LNCAP (cell line): ENCODE data around the gene FUCA1.

Experiments used
- CTCF ChIP-seq: fragments of 450-650 bp; IDR thresholded peaks from 2 replicates; pipeline ENCODE4 v1.5.1; 2017; ENCODE audit warnings: mild to moderate bottlenecking

Gene FUCA1

GRCh38 chr1:23800400-23801337 is 67.4 kb downstream of the FUCA1 start, which contains the start of gene GALE:
TSS of gene GALE (minus strand) at chr1:23800754. CDS start at chr1:23799007, 1,747 bp downstream.
- TF ChIP-seq CTCF = no peak

GRCh38 chr1:23799570-23800399 is 68.3 kb downstream of the FUCA1 start:
- no peak for TF ChIP-seq CTCF

GRCh38 chr1:23799255-23799569 is 68.9 kb downstream of the FUCA1 start:
- no peak for TF ChIP-seq CTCF

DNA sequence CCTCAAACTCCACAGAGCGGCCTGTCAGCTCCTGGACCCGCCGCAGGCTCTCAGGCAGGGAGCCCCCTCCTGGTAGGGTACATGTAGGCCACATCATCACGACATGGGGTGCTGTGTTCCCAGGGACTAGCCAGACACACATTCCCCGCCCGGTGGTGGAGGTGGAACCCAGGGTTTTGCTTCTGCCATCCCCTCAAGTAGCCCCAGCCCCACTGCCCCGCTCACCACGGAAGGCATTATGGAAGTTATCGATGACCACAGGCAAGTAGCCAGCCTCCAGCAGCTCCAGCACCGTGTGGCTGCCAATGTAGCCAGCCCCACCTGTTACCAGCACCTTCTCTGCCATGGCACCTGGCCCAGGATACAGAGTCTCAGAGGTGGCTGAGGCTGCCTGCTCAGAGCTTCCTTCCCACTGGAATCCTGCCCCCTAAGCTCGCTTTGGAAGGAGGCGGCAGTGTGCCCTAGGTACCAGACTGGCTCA is 69.4 kb downstream of the FUCA1 start:
- no peak for TF ChIP-seq CTCF

DNA sequence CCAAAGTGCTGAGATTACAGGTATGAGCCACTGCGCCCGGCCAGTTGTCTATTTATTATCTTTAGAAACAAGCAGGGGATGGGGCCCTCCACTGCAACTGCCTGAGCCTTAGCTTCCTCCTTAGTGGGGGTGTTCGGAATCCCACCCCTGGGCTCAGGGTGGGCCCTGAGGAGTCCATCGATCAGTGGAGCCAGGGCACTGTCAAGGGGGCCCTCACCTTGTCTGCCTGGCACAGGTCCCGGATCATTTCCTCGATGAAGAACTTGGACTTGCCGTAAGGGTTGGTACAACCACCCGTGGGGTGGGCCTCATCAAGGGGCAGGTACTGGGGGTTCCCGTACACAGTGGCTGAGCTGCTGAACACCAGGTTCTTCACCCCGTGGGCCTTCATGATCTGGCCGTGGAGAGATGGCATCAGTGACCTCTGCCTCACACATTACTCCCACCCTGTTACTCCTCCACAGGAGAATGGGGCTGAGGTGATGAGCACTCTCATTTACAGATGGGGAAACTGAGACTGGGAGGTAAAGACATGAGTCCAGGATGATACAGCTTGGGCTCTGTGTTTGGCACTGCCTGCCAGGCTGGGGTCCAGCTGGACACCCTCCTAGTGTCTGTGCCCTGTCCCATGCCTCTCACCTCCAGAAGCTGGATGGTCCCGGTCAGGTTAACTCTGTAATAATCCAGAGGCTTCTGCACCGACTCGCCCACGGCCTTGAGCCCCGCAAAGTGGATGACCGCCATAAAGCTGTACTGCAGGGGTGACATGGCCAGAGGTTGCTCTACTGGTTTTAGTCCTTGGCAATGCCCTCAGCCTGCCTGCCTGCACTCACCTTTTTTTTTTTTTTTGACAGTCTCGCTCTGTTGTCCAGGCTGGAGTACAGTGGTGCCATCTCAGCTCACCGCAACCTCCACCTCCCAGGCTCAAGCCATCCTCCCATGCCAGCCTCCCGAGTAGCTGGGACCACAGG is 70.3 kb downstream of the FUCA1 start:
- TF ChIP-seq CTCF = no peak

DNA sequence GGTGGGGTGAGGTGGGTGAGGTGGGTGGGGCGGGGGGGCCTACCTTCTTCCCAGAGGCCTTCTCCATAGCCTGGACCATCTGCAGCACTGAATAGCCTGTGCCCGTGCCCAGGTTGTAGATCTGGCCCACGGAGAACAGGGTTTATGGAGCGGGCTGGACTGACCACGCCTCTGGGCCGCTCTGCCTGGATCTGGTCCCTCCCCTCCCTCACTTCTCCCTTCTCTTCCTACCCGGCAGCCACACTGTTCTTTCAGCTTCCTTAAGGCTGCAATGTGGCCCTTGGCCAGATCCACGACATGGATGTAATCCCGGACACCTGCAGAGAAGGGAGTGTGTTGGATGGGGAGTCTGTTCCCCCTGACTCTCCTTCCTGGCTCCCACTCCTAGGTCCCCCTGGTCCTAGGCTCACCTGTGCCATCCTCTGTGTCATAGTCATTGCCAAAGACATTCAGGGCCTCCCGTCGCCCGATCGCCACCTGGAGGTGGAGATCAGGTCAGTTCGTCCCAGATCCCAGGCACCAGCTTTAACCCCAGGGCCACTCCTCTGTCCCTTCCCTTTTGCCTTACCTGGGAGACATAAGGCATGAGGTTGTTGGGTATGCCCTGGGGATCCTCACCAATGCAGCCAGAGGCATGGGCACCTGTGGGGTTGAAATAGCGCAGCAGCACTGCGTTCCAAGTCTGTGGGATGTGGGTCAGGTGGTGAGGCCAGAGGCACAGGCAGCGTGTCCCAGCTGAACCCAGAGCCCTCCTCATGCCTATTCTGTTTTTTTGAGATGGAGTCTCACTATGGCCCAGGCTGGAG is 71.4 kb downstream of the FUCA1 start:
- no peak; the same call in 1 of the 2 replicates for TF ChIP-seq CTCF
